Diencephalon (tissue), 1 donor: ENCODE measurements around the gene MSANTD2. TPM values are rescaled to one million over a fixed set of nuclear protein-coding genes. Genes with fewer than 3 reads are reported as not detected.

Source experiments
- total RNA-seq: library from RNA; depleted of rRNA; stranded (reverse); fragments of >200 nt; gene quantifications from one replicate; pipeline ENCODE4 v1.2.3, GENCODE V29; 2014

The MSANTD2 gene
- 21.5 TPM for total RNA-seq

GRCh38 chr11:124800226-124800929, at the start of gene MSANTD2:
MSANTD2 (minus strand) TSS chr11:124800406; CDS start chr11:124800380, 26 bp downstream.

GRCh38 chr11:124762105-124762623, 38.0 kb downstream of the MSANTD2 start, which contains the start of gene ESAM:
ESAM (minus strand) TSS chr11:124762290; CDS start chr11:124762154, 136 bp downstream.

GRCh38 chr11:124751741-124752470, 48.3 kb downstream of the MSANTD2 start, which contains the start of gene VSIG2:
VSIG2 (minus strand) TSS chr11:124752255; CDS start chr11:124752137, 118 bp downstream.

GRCh38 chr11:124739479-124740276, 60.5 kb downstream of the MSANTD2 start, which contains the start of gene NRGN:
NRGN (plus strand) TSS chr11:124739942; CDS start chr11:124740085, 143 bp downstream.

Other genes with a start within 250 kb of the MSANTD2 start
- 0.23 TPM for gene OR8A1, start 230.4 kb downstream of the MSANTD2 start, total RNA-seq
- gene PANX3, start 189.0 kb downstream of the MSANTD2 start, total RNA-seq: not detected
- 51.0 TPM for gene TBRG1, start 177.5 kb downstream of the MSANTD2 start, total RNA-seq
- gene SIAE, start 126.7 kb downstream of the MSANTD2 start, total RNA-seq: 22.6 TPM
- 16.4 TPM for gene SPA17, start 126.5 kb downstream of the MSANTD2 start, total RNA-seq
- 3.7 TPM for gene NRGN, start 60.5 kb downstream of the MSANTD2 start, total RNA-seq
- gene VSIG2, start 48.2 kb downstream of the MSANTD2 start, total RNA-seq: not detected
- gene ESAM, start 38.1 kb downstream of the MSANTD2 start, total RNA-seq: 8.3 TPM
- 15.5 TPM for gene ROBO3, start 65.0 kb upstream of the MSANTD2 start, total RNA-seq
- 8.1 TPM for gene ROBO4, start 97.5 kb upstream of the MSANTD2 start, total RNA-seq
- gene HEPN1, start 118.8 kb upstream of the MSANTD2 start, total RNA-seq: not detected
- 59.3 TPM for gene HEPACAM, start 135.6 kb upstream of the MSANTD2 start, total RNA-seq
- 3.9 TPM for gene CCDC15, start 153.8 kb upstream of the MSANTD2 start, total RNA-seq